WERI-Rb-1 (cell line): ENCODE measurements around the gene GORAB.

Experiments used
- DNase-seq: peaks from one replicate; pipeline ENCODE4 v3.0.0-alpha.2; 2020
- H3K27ac ChIP-seq: fragments of 250-450 bp; sonication (Bioruptor Pico); 2 replicates; pipeline ENCODE4 v1.5.1; 2020; ENCODE audit warnings: mild to moderate bottlenecking, moderate library complexity
- H3K27me3 ChIP-seq: fragments of 250-450 bp; sonication (Bioruptor Pico); 2 replicates; pipeline ENCODE4 v1.5.1; 2021; ENCODE audit warnings: mild to moderate bottlenecking, low read depth, moderate library complexity; ENCODE audit not compliant: insufficient read depth, severe bottlenecking
- H3K36me3 ChIP-seq: fragments of 250-450 bp; sonication (Bioruptor Pico); 2 replicates; pipeline ENCODE4 v1.5.1; 2020; ENCODE audit warnings: mild to moderate bottlenecking, moderate library complexity
- H3K4me3 ChIP-seq: 2 replicates; pipeline ENCODE4 v1.5.1; 2011; ENCODE audit warnings: low read depth, mild to moderate bottlenecking, control low read depth, low read length
- H3K9me3 ChIP-seq: fragments of 250-450 bp; sonication (Bioruptor Pico); 2 replicates; pipeline ENCODE4 v1.5.1; 2021; ENCODE audit warnings: mild to moderate bottlenecking, moderate library complexity; ENCODE audit not compliant: severe bottlenecking
- CTCF ChIP-seq: IDR thresholded peaks from 2 replicates; pipeline ENCODE4 v1.5.1; 2011; ENCODE audit warnings: low read depth, mild to moderate bottlenecking, control low read depth, inconsistent platforms, low read length

The GORAB gene

GRCh38 chr1:170518185-170518834, 13.7 kb upstream of the GORAB start:
- Histone ChIP-seq H3K27me3 (no peaks in the 10 kb centered on the region), H3K9me3 (no peaks in the 10 kb centered on the region), H3K36me3 (no peaks in the 10 kb centered on the region), H3K4me3 (no peak overlapping the region), H3K27ac (no peak overlapping the region)
- no peak for TF ChIP-seq CTCF
- DNase-seq = no peak

- DNase-seq = no peak
- Histone ChIP-seq H3K36me3 (no peaks in the 10 kb centered on the region), H3K4me3 (no peak overlapping the region), H3K27ac (no peak overlapping the region), H3K27me3 (no peaks in the 10 kb centered on the region), H3K9me3 (no peaks in the 10 kb centered on the region)
- no peak for TF ChIP-seq CTCF
These were observed 13.0 kb upstream of the GORAB start for GRCh38 chr1:170518965-170519364.

GRCh38 chr1:170520601-170521000, 11.4 kb upstream of the GORAB start:
- Histone ChIP-seq H3K36me3 (no peaks in the 10 kb centered on the region), H3K27ac (no peak overlapping the region), H3K27me3 (no peaks in the 10 kb centered on the region), H3K9me3 (no peaks in the 10 kb centered on the region), H3K4me3 (no peak overlapping the region)
- no peak for TF ChIP-seq CTCF
- no peak for DNase-seq

- no peaks in the 10 kb centered on the region for H3K27me3 ChIP-seq
- no peak for DNase-seq
These were observed 10.1 kb upstream of the GORAB start for GRCh38 chr1:170521818-170522217.

GRCh38 chr1:170530972-170531757, 801 bp upstream of the GORAB start:
- Histone ChIP-seq H3K27ac (peak overlapping the region; percentile 94), H3K36me3 (no peaks in the 10 kb centered on the region), H3K9me3 (no peaks in the 10 kb centered on the region), H3K27me3 (no peaks in the 10 kb centered on the region), H3K4me3 (peak overlapping the region; percentile 51)
- no peak for DNase-seq
- TF ChIP-seq CTCF = no peak

More at GRCh38 chr1:170521818-170522217, 10.1 kb upstream of the GORAB start:
- no peak for TF ChIP-seq CTCF
- H3K36me3 ChIP-seq = no peaks in the 10 kb centered on the region
- no peak overlapping the region for H3K4me3 ChIP-seq
- H3K9me3 ChIP-seq = no peaks in the 10 kb centered on the region
- H3K27ac ChIP-seq = no peak overlapping the region
